Thyroid gland (tissue), 4 donors: ENCODE results near the gene LDHAL6B. TPM values are rescaled to one million over a fixed set of nuclear protein-coding genes. Genes with fewer than 3 reads are reported as not detected.

ENCODE experiments used
- DNase-seq, 2 donors: peaks; one replicate each; pipeline ENCODE4 v3.0.0-alpha.2; 2019
- H3K27ac ChIP-seq, 3 donors: fragments of 200-600 bp; sonication (generic); 1 replicate in 2 of 3; 2 replicates in 1 of 3; pipeline ENCODE4 v1.5.1; 2016 to 2019; ENCODE audit warnings: mild to moderate bottlenecking in 1 of 3, moderate library complexity in 1 of 3
- H3K27me3 ChIP-seq: fragments of 200-600 bp; sonication (generic); one replicate; pipeline ENCODE4 v1.5.1; 2019
- H3K36me3 ChIP-seq, 2 donors: fragments of 200-600 bp; sonication (generic); one replicate each; pipeline ENCODE4 v1.5.1; 2016 to 2019
- H3K4me1 ChIP-seq, 2 donors: fragments of 200-600 bp; sonication (generic); one replicate each; pipeline ENCODE4 v1.5.1; 2017 to 2019
- H3K4me3 ChIP-seq, 3 donors: fragments of 200-600 bp; sonication (generic); replicated peaks in 1 of 3; 1 replicate in 2 of 3; 2 replicates in 1 of 3; pipeline ENCODE4 v1.5.1; 2016; ENCODE audit warnings: mild to moderate bottlenecking in 1 of 3
- H3K9me3 ChIP-seq: fragments of 200-600 bp; sonication (generic); one replicate; pipeline ENCODE4 v1.5.1; 2017
- CTCF ChIP-seq, 6 experiments: fragments of 200-600 bp in 3 of 6; fragments of 450-650 bp in 3 of 6; sonication (generic) in 3 of 6; IDR thresholded peaks; one replicate each; pipeline ENCODE4 v1.5.1; 2016 to 2019; ENCODE audit warnings: antibody characterized with exemption in 6 of 6, mild to moderate bottlenecking in 2 of 6, inconsistent platforms in 1 of 6, moderate library complexity in 1 of 6
- POLR2A ChIP-seq, 2 donors: fragments of 450-650 bp; IDR thresholded peaks; one replicate each; pipeline ENCODE4 v1.6.1; 2017; ENCODE audit warnings: antibody characterized with exemption in 2 of 2, mild to moderate bottlenecking in 2 of 2, moderate library complexity in 1 of 2
- WGBS, 2 donors: methylation state at CpG; one replicate each; pipeline ENCODE4 v1.1.5; 2017; 5-methylcytosine and 5-hydroxymethylcytosine counted together
- intact Hi-C: fragments of 100-400 bp; cut with DNase I; formaldehyde crosslinking; loops from one replicate; pipeline ENCODE4 v1.15.1; 2023
- total RNA-seq, 4 donors: library from RNA; depleted of rRNA; stranded (reverse); fragments of >200 nt; gene quantifications; one replicate each; pipeline ENCODE4 v1.2.3, GENCODE V29; 2016

The LDHAL6B gene
- total RNA-seq, 4 donors from 2014 or later = 0.27 TPM; not detected in 3

GRCh38 chr15:59186501-59186900, 20.1 kb upstream of the LDHAL6B start:
- WGBS, 2 donors = 98% methylated on average over 4 of the region's 4 CpGs
- no peak for TF ChIP-seq POLR2A (IDR thresholded peaks at IDR 0.05)
- no peak for TF ChIP-seq CTCF (IDR thresholded peaks at IDR 0.05)
- Histone ChIP-seq H3K27me3 (no peaks in the 10 kb centered on the region), H3K4me3 (no peak overlapping the region), H3K4me1 (no peaks in the 10 kb centered on the region), H3K36me3 (peaks cover 3 to 4% of the 10 kb centered on the region in 2 donors), H3K27ac (no peak overlapping the region), H3K9me3 (no peaks in the 10 kb centered on the region)
- intact Hi-C loops = no loop called here
- no peak for DNase-seq

- WGBS, 2 donors = 95 to 99% methylated on average over 5 of the region's 5 CpGs
- H3K27me3 ChIP-seq = no peaks in the 10 kb centered on the region
- H3K36me3 ChIP-seq = peaks cover 3 to 11% of the 10 kb centered on the region in 2 donors
- TF ChIP-seq POLR2A (IDR thresholded peaks at IDR 0.05) = no peak
- no peak for TF ChIP-seq CTCF (IDR thresholded peaks at IDR 0.05)
- intact Hi-C loops = no loop called here
- no peak overlapping the region for H3K27ac ChIP-seq
- no peaks in the 10 kb centered on the region for H3K9me3 ChIP-seq
- H3K4me1 ChIP-seq = no peaks in the 10 kb centered on the region
- H3K4me3 ChIP-seq = no peak overlapping the region
- no peak for DNase-seq
Measured at GRCh38 chr15:59189241-59189640, 17.4 kb upstream of the LDHAL6B start.

GRCh38 chr15:59190291-59190690, 16.4 kb upstream of the LDHAL6B start:
- Histone ChIP-seq H3K27me3 (no peaks in the 10 kb centered on the region), H3K27ac (no peak overlapping the region), H3K9me3 (no peaks in the 10 kb centered on the region), H3K4me1 (no peaks in the 10 kb centered on the region), H3K36me3 (peaks cover 9 to 17% of the 10 kb centered on the region in 2 donors), H3K4me3 (no peak overlapping the region)
- 94% methylated on average over 7 of the region's 7 CpGs for WGBS, 2 donors
- TF ChIP-seq CTCF (IDR thresholded peaks at IDR 0.05) = no peak
- DNase-seq = no peak
- intact Hi-C loops = no loop called here

- TF ChIP-seq POLR2A (IDR thresholded peaks at IDR 0.05) (no peak), CTCF (IDR thresholded peaks at IDR 0.05) (no peak)
- DNase-seq = no peak
- Histone ChIP-seq H3K9me3 (no peaks in the 10 kb centered on the region), H3K36me3 (peaks cover 9 to 17% of the 10 kb centered on the region in 2 donors), H3K4me3 (no peak overlapping the region), H3K27ac (no peak overlapping the region), H3K27me3 (no peaks in the 10 kb centered on the region), H3K4me1 (no peaks in the 10 kb centered on the region)
- 90 to 91% methylated on average over 6 of the region's 6 CpGs for WGBS, 2 donors
- intact Hi-C loops = no loop called here
Measured at GRCh38 chr15:59191855-59192237, 14.8 kb upstream of the LDHAL6B start.

- no peaks in the 10 kb centered on the region for H3K9me3 ChIP-seq
- DNase-seq = no peak
- peaks cover 6 to 13% of the 10 kb centered on the region in 2 donors for H3K36me3 ChIP-seq
- no peak overlapping the region for H3K27ac ChIP-seq
- H3K4me1 ChIP-seq = no peaks in the 10 kb centered on the region
- intact Hi-C loops = no loop called here
- WGBS, 2 donors = 93 to 95% methylated on average over 10 of the region's 10 CpGs
- TF ChIP-seq CTCF (IDR thresholded peaks at IDR 0.05) (no peak), POLR2A (IDR thresholded peaks at IDR 0.05) (no peak)
- no peaks in the 10 kb centered on the region for H3K27me3 ChIP-seq
- H3K4me3 ChIP-seq = no peak overlapping the region
Measured at GRCh38 chr15:59194639-59195325, 11.9 kb upstream of the LDHAL6B start.
